ENCODE results near the gene FSCN2. TPM values are rescaled to one million over a fixed set of nuclear protein-coding genes. Genes with fewer than 3 reads are reported as not detected.

The FSCN2 gene
- total RNA-seq, 1 experiment from 2014 or later: 4.3 TPM

GRCh38 chr17:81575836-81576235 lies 47.7 kb downstream of the FSCN2 start:
- BruUV-seq (replicated peaks): no TSS peak
- no peaks in the 10 kb centered on the region for H3K27me3 ChIP-seq (ENCODE audit: insufficient read depth, low read depth)
- no peaks in the 10 kb centered on the region for H3K36me3 ChIP-seq (ENCODE audit: low read depth)
- H3K4me3 ChIP-seq: 0 out of 2 replicates have a peak overlapping the region, but pooled peaks have one; percentile 40
- DNase-seq: no peak
- H3K4me1 ChIP-seq (replicated peaks; ENCODE audit: insufficient read depth): peaks cover 33% of the 10 kb centered on the region
- CTCF ChIA-PET: no interaction called here
- POLR2A ChIA-PET (ENCODE audit: unreplicated experiment): interaction anchor here (0.6 kb wide), 1 partner anchor 9 kb away, joined by 4 read pairs; no protein-coding TSS in a partner anchor
- intact Hi-C loops (cut with micrococcal nuclease; ENCODE audit: unreplicated experiment): loop anchor here (1.0 to 2.0 kb wide), 3 partner anchors 9 to 57 kb away; no protein-coding TSS in a partner anchor
- no peaks in the 10 kb centered on the region for H3K9me2 ChIP-seq (ENCODE audit: insufficient read depth)
- H3K27ac ChIP-seq: no peak overlapping the region
- H2AFZ ChIP-seq: no peak overlapping the region
- no peak for TF ChIP-seq CTCF (conservative IDR thresholded peaks at IDR 0.05)
- no peak for TF ChIP-seq EZH2 (IDR thresholded peaks at IDR 0.05; ENCODE audit: low read depth)
- peak overlapping the region; percentile 68 for H3K4me2 ChIP-seq
- H3F3A ChIP-seq (ENCODE audit: insufficient read depth, low read depth): peaks cover 30% of the 10 kb centered on the region
- H3K79me2 ChIP-seq (ENCODE audit: low read depth): peaks cover 28% of the 10 kb centered on the region; the same call in 1 of the 2 replicates
- H3K9me3 ChIP-seq (ENCODE audit: insufficient read depth, low read depth): no peaks in the 10 kb centered on the region
- H4K20me1 ChIP-seq (ENCODE audit: insufficient read depth): peaks cover 14% of the 10 kb centered on the region

GRCh38 chr17:81576621-81577277 lies 48.6 kb downstream of the FSCN2 start:
- TF ChIP-seq EZH2 (IDR thresholded peaks at IDR 0.05; ENCODE audit: low read depth) (no peak), CTCF (conservative IDR thresholded peaks at IDR 0.05) (no peak)
- ChIA-PET CTCF (no interaction called here), POLR2A (ENCODE audit: unreplicated experiment) (interaction anchor here (0.6 kb wide), 1 partner anchor 91 kb away, joined by 8 read pairs; no protein-coding TSS in a partner anchor)
- Histone ChIP-seq H4K20me1 (ENCODE audit: insufficient read depth) (peaks cover 14% of the 10 kb centered on the region), H3K36me3 (ENCODE audit: low read depth) (no peaks in the 10 kb centered on the region), H3K9me3 (ENCODE audit: insufficient read depth, low read depth) (no peaks in the 10 kb centered on the region), H2AFZ (no peak overlapping the region), H3F3A (ENCODE audit: insufficient read depth, low read depth) (peaks cover 30% of the 10 kb centered on the region), H3K79me2 (ENCODE audit: low read depth) (peaks cover 28% of the 10 kb centered on the region; the same call in 1 of the 2 replicates), H3K4me2 (peak overlapping the region; percentile 68), H3K4me1 (replicated peaks; ENCODE audit: insufficient read depth) (peaks cover 33% of the 10 kb centered on the region), H3K27ac (peak overlapping the region; percentile 64), H3K4me3 (peak overlapping the region; percentile 40; the same call in 1 of the 2 replicates), H3K9me2 (ENCODE audit: insufficient read depth) (no peaks in the 10 kb centered on the region), H3K27me3 (ENCODE audit: insufficient read depth, low read depth) (no peaks in the 10 kb centered on the region)
- DNase-seq: peak; percentile 79 to 84
- intact Hi-C loops (cut with micrococcal nuclease; ENCODE audit: unreplicated experiment): loop anchor here (1.0 to 2.0 kb wide), 3 partner anchors 9 to 58 kb away; no protein-coding TSS in a partner anchor
- BruUV-seq (replicated peaks): no TSS peak

GRCh38 chr17:81577278-81578000 lies 49.3 kb downstream of the FSCN2 start:
- Histone ChIP-seq H3K27me3 (ENCODE audit: insufficient read depth, low read depth) (no peaks in the 10 kb centered on the region), H3K4me1 (replicated peaks; ENCODE audit: insufficient read depth) (peaks cover 33% of the 10 kb centered on the region), H3K4me2 (peak overlapping the region; percentile 68), H3K79me2 (ENCODE audit: low read depth) (peaks cover 28% of the 10 kb centered on the region; the same call in 1 of the 2 replicates), H3K36me3 (ENCODE audit: low read depth) (no peaks in the 10 kb centered on the region), H3K4me3 (no peak overlapping the region), H3K9me2 (ENCODE audit: insufficient read depth) (no peaks in the 10 kb centered on the region), H4K20me1 (ENCODE audit: insufficient read depth) (peaks cover 14% of the 10 kb centered on the region), H3K9me3 (ENCODE audit: insufficient read depth, low read depth) (no peaks in the 10 kb centered on the region), H2AFZ (no peak overlapping the region), H3F3A (ENCODE audit: insufficient read depth, low read depth) (peaks cover 30% of the 10 kb centered on the region), H3K27ac (peak overlapping the region; percentile 64)
- DNase-seq: no peak
- CTCF ChIA-PET: interaction anchor here (0.5 kb wide), 1 partner anchor 53 kb away, joined by 3 read pairs; no protein-coding TSS in a partner anchor
- POLR2A ChIA-PET (ENCODE audit: unreplicated experiment): interaction anchor here (0.6 kb wide), 1 partner anchor 91 kb away, joined by 8 read pairs; no protein-coding TSS in a partner anchor
- TF ChIP-seq EZH2 (IDR thresholded peaks at IDR 0.05; ENCODE audit: low read depth) (no peak), CTCF (conservative IDR thresholded peaks at IDR 0.05) (no peak)
- BruUV-seq (replicated peaks): no TSS peak
- intact Hi-C loops (cut with micrococcal nuclease; ENCODE audit: unreplicated experiment): loop anchor here (2.0 kb wide), 1 partner anchor 59 kb away; no protein-coding TSS in a partner anchor
